ENCODE measurements around the gene KIAA0930.
A peak's percentile ranks its signal among the peaks of the same experiment; 100 is the strongest.

Gene KIAA0930

DNA sequence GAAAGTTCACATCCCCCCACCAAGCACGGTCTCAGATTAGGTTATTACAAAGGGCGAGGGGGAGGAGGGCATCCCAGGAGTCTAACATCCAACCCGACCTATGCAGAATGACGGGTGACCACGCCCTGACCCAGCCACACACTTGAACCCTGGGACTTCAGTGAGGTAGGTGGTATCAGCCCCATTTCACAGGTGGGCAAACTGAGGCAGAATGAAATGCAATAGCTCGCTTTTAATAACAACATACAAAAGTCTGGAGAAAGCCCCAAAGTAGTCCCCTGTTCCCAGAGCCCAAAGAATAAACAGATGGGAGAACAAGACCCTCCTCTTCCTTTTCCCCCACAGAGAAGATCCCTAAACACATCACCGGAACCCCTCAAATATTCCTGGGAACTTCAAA is 45.1 kb downstream of the KIAA0930 start:
- TF ChIP-seq EGR1 (IDR thresholded peaks at IDR 0.05) (no peak), CREB1 (IDR thresholded peaks at IDR 0.05; ENCODE audit: low read depth) (no peak), TAF1 (IDR thresholded peaks at IDR 0.05; ENCODE audit: low read depth) (no peak), TEAD4 (IDR thresholded peaks at IDR 0.05) (no peak), REST (IDR thresholded peaks at IDR 0.05; ENCODE audit: low read depth) (no peak), NFIC (IDR thresholded peaks at IDR 0.05) (no peak), ZBTB7A (IDR thresholded peaks at IDR 0.05; ENCODE audit: low read depth) (no peak), YY1 (IDR thresholded peaks at IDR 0.05; ENCODE audit: low read depth) (no peak), FOXM1 (IDR thresholded peaks at IDR 0.05; ENCODE audit: borderline replicate concordance, low read depth) (no peak), TCF12 (IDR thresholded peaks at IDR 0.05; ENCODE audit: low read depth) (no peak), EP300 (IDR thresholded peaks at IDR 0.05; ENCODE audit: borderline replicate concordance) (no peak), CEBPB (IDR thresholded peaks at IDR 0.05) (no peak), RAD21 (IDR thresholded peaks at IDR 0.05; ENCODE audit: low read depth) (no peak)
- TF ChIP-seq, protein P1, sequence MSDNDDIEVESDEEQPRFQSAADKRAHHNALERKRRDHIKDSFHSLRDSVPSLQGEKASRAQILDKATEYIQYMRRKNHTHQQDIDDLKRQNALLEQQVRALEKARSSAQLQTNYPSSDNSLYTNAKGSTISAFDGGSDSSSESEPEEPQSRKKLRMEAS (IDR thresholded peaks at IDR 0.05) = no peak
- TF ChIP-seq, protein P2, sequence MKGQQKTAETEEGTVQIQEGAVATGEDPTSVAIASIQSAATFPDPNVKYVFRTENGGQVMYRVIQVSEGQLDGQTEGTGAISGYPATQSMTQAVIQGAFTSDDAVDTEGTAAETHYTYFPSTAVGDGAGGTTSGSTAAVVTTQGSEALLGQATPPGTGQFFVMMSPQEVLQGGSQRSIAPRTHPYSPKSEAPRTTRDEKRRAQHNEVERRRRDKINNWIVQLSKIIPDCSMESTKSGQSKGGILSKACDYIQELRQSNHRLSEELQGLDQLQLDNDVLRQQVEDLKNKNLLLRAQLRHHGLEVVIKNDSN (IDR thresholded peaks at IDR 0.05) = no peak

- TF ChIP-seq TEAD4 (IDR thresholded peaks at IDR 0.05) = no peak
- no peak for TF ChIP-seq RAD21 (IDR thresholded peaks at IDR 0.05; ENCODE audit: low read depth)
- TF ChIP-seq, protein P2 (IDR thresholded peaks at IDR 0.05) = no peak
- TF ChIP-seq FOXM1 (IDR thresholded peaks at IDR 0.05; ENCODE audit: borderline replicate concordance, low read depth) = no peak
- no peak for TF ChIP-seq YY1 (IDR thresholded peaks at IDR 0.05; ENCODE audit: low read depth)
- no peak for TF ChIP-seq CREB1 (IDR thresholded peaks at IDR 0.05; ENCODE audit: low read depth)
- TF ChIP-seq TAF1 (IDR thresholded peaks at IDR 0.05; ENCODE audit: low read depth) = no peak
- TF ChIP-seq CEBPB (IDR thresholded peaks at IDR 0.05) = no peak
- TF ChIP-seq REST (IDR thresholded peaks at IDR 0.05; ENCODE audit: low read depth) = no peak
- no peak for TF ChIP-seq ZBTB7A (IDR thresholded peaks at IDR 0.05; ENCODE audit: low read depth)
- TF ChIP-seq TCF12 (IDR thresholded peaks at IDR 0.05; ENCODE audit: low read depth) = no peak
- TF ChIP-seq NFIC (IDR thresholded peaks at IDR 0.05) = no peak
- TF ChIP-seq, protein P1 (IDR thresholded peaks at IDR 0.05) = no peak
- no peak for TF ChIP-seq EP300 (IDR thresholded peaks at IDR 0.05; ENCODE audit: borderline replicate concordance)
These were observed 46.0 kb downstream of the KIAA0930 start for GRCh38 chr22:45194686-45195085.

- TF ChIP-seq NFIC (IDR thresholded peaks at IDR 0.05) (no peak), RAD21 (IDR thresholded peaks at IDR 0.05; ENCODE audit: low read depth) (peak; percentile 25; the same call in 1 of the 2 replicates)
These were observed 48.0 kb downstream of the KIAA0930 start for GRCh38 chr22:45192701-45193187.

DNA sequence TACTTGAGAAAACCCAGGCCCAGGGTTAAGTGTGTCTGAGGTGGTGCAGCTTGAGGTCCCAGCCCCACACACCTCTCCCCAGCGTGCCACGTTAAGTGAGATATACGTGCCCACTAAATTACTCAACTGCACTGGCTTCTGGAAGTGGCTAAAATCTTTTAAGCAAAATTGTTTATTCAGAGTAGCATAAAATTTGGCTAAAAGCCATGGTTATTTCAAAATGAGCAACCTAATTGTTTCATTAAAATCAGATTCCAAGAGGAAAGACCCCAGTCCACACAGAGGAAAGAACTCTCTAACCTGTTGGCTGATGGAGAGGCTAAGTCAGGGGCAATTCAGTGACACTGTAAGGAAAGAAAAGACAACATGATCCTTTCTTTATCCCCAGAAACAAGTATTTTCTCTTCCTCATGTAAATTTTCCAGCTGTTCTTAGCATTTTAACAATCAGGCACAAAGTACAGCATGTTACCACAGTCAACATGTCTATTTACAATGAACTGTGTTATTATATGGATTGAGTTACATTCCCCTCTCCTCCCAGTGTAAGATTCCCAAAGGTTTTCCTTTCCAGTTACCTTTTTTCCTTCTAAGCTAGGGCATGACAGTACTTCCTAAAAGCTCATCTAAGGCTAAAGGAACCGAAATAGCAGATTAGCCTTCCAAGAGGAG is 50.4 kb downstream of the KIAA0930 start:
- no peak for TF ChIP-seq TCF12 (IDR thresholded peaks at IDR 0.05; ENCODE audit: low read depth)
- no peak for TF ChIP-seq ZBTB7A (IDR thresholded peaks at IDR 0.05; ENCODE audit: low read depth)
- no peak for TF ChIP-seq CREB1 (IDR thresholded peaks at IDR 0.05; ENCODE audit: low read depth)
- TF ChIP-seq, protein P1 (IDR thresholded peaks at IDR 0.05) = no peak
- TF ChIP-seq FOXM1 (IDR thresholded peaks at IDR 0.05; ENCODE audit: borderline replicate concordance, low read depth) = no peak
- TF ChIP-seq EP300 (IDR thresholded peaks at IDR 0.05; ENCODE audit: borderline replicate concordance) = no peak
- no peak for TF ChIP-seq YY1 (IDR thresholded peaks at IDR 0.05; ENCODE audit: low read depth)
- TF ChIP-seq EGR1 (IDR thresholded peaks at IDR 0.05) = no peak
- no peak for TF ChIP-seq TAF1 (IDR thresholded peaks at IDR 0.05; ENCODE audit: low read depth)
- no peak for TF ChIP-seq RAD21 (IDR thresholded peaks at IDR 0.05; ENCODE audit: low read depth)
- TF ChIP-seq CEBPB (IDR thresholded peaks at IDR 0.05) = no peak
- no peak for TF ChIP-seq NFIC (IDR thresholded peaks at IDR 0.05)
- TF ChIP-seq, protein P2 (IDR thresholded peaks at IDR 0.05) = no peak
- no peak for TF ChIP-seq REST (IDR thresholded peaks at IDR 0.05; ENCODE audit: low read depth)
- no peak for TF ChIP-seq TEAD4 (IDR thresholded peaks at IDR 0.05)
